ENCODE results near the gene UBE2J2. TPM values are rescaled to one million over a fixed set of nuclear protein-coding genes. Genes with fewer than 3 reads are reported as not detected.
A peak's percentile ranks its signal among the peaks of the same experiment; 100 is the strongest.

The UBE2J2 gene
- total and polyA plus RNA-seq, 2 experiments from 2014 or later, result 47.1 to 70.2 TPM

- Mint-ChIP-seq H3K36me3 (ENCODE audit: low read depth) (peaks cover 5% of the 10 kb centered on the region), H3K9me3 (no peaks in the 10 kb centered on the region), H3K27ac (no peak overlapping the region), H3K4me1 (peaks cover 2% of the 10 kb centered on the region; the same call in 1 of the 3 replicates), H3K27me3 (ENCODE audit: insufficient read depth, low read depth, poor library complexity) (peaks cover 2% of the 10 kb centered on the region), H3K4me3 (no peak overlapping the region)
- Histone ChIP-seq H3K36me3 (ENCODE audit: insufficient read depth) (no peaks in the 10 kb centered on the region), H3K79me2 (replicated peaks; ENCODE audit: insufficient read depth) (no peaks in the 10 kb centered on the region), H3K4me2 (peak overlapping the region; percentile 77), H3K9me2 (ENCODE audit: insufficient read depth) (no peaks in the 10 kb centered on the region), H4K20me1 (replicated peaks; ENCODE audit: insufficient read depth) (no peaks in the 10 kb centered on the region; the same call in 1 of the 2 replicates), H3F3A (replicated peaks; ENCODE audit: low read depth) (peaks cover 8% of the 10 kb centered on the region; the same call in 1 of the 2 replicates), H3K27me3 (ENCODE audit: insufficient read depth) (peaks cover 10% of the 10 kb centered on the region; the same call in 1 of the 2 replicates), H3K4me1 (ENCODE audit: insufficient read depth) (peaks cover 3% of the 10 kb centered on the region; the same call in 1 of the 2 replicates), H3K4me3 (peak overlapping the region; percentile 47; the same call in 1 of the 2 replicates), H2AFZ (no peak overlapping the region), H3K27ac (ENCODE audit: low read depth) (no peak overlapping the region)
- TF ChIP-seq POLR2AphosphoS5 (IDR thresholded peaks at IDR 0.05; ENCODE audit: low read depth) (no peak), ETS1 (IDR thresholded peaks at IDR 0.05) (no peak), JUNB (IDR thresholded peaks at IDR 0.05; ENCODE audit: unreplicated experiment) (no peak), ZNF331 (CRISPR knock-in tag; IDR thresholded peaks at IDR 0.05; ENCODE audit: low read depth) (no peak), CREB1 (CRISPR knock-in tag; IDR thresholded peaks at IDR 0.05; ENCODE audit: low read depth) (no peak), EZH2phosphoT487 (IDR thresholded peaks at IDR 0.05; ENCODE audit: unreplicated experiment) (no peak), STAT1 (IDR thresholded peaks at IDR 0.05; ENCODE audit: unreplicated experiment) (no peak)
- ATAC-seq (peak; percentile 3; the same call in 1 of the 3 replicates), DNase-seq (ENCODE audit: low spot score) (no peak)
These were observed 26.2 kb downstream of the UBE2J2 start for GRCh38 chr1:1247341-1247913.

GRCh38 chr1:1246577-1247340, 26.9 kb downstream of the UBE2J2 start, which contains the start of gene C1QTNF12:
TSS of gene C1QTNF12 (minus strand) at chr1:1246722. CDS start at chr1:1246690, 32 bp downstream.
- Histone ChIP-seq H3K4me2 (peak within 1 kb of the TSS; percentile 77), H3K27ac (ENCODE audit: low read depth) (no peak within 1 kb of the TSS), H3F3A (replicated peaks; ENCODE audit: low read depth) (peaks cover 8% of the 10 kb centered on the region; the same call in 1 of the 2 replicates), H3K4me3 (peak within 1 kb of the TSS; percentile 47; the same call in 1 of the 2 replicates), H3K27me3 (ENCODE audit: insufficient read depth) (peaks cover 10% of the 10 kb centered on the region; the same call in 1 of the 2 replicates), H3K36me3 (ENCODE audit: insufficient read depth) (no peaks in the 10 kb centered on the region), H3K4me1 (ENCODE audit: insufficient read depth) (peaks cover 3% of the 10 kb centered on the region; the same call in 1 of the 2 replicates), H3K9me2 (ENCODE audit: insufficient read depth) (no peaks in the 10 kb centered on the region), H3K79me2 (replicated peaks; ENCODE audit: insufficient read depth) (no peaks in the 10 kb centered on the region), H4K20me1 (replicated peaks; ENCODE audit: insufficient read depth) (no peaks in the 10 kb centered on the region), H2AFZ (no peak within 1 kb of the TSS)
- Mint-ChIP-seq H3K27ac (no peak within 1 kb of the TSS), H3K9me3 (no peaks in the 10 kb centered on the region), H3K4me1 (peaks cover 2% of the 10 kb centered on the region; the same call in 1 of the 3 replicates), H3K36me3 (ENCODE audit: low read depth) (peaks cover 3% of the 10 kb centered on the region; the same call in 1 of the 3 replicates), H3K4me3 (no peak within 1 kb of the TSS; the same call in 2 of the 3 replicates), H3K27me3 (ENCODE audit: insufficient read depth, low read depth, poor library complexity) (peaks cover 2% of the 10 kb centered on the region)
- DNase-seq (ENCODE audit: low spot score) (peak; percentile 62), ATAC-seq (peak; percentile 59)
- TF ChIP-seq ETS1 (IDR thresholded peaks at IDR 0.05) (no peak), CTCF (conservative IDR thresholded peaks at IDR 0.05; ENCODE audit: low read depth in 2 of 2) (peak in 1 of 2 experiments; percentile 35; a peak in 2 of 4 replicates), ZNF114 (CRISPR knock-in tag; IDR thresholded peaks at IDR 0.05) (no peak), POLR2AphosphoS5 (IDR thresholded peaks at IDR 0.05; ENCODE audit: low read depth) (no peak), STAT1 (IDR thresholded peaks at IDR 0.05; ENCODE audit: unreplicated experiment) (no peak), REST (IDR thresholded peaks at IDR 0.05; ENCODE audit: unreplicated experiment) (no peak), EZH2 (IDR thresholded peaks at IDR 0.05; ENCODE audit: low read depth, unreplicated experiment) (no peak), CREB1 (CRISPR knock-in tag; IDR thresholded peaks at IDR 0.05; ENCODE audit: low read depth) (no peak)

Data from GM23338 (cell line).